ENCODE data around the gene ANO3. TPM values are rescaled to one million over a fixed set of nuclear protein-coding genes. Genes with fewer than 3 reads are reported as not detected.

ANO3 gene
- total and polyA plus RNA-seq, 2 of the 4 experiments (the other 2 are of a cell fraction), result 0.02 to 0.18 TPM

DNA sequence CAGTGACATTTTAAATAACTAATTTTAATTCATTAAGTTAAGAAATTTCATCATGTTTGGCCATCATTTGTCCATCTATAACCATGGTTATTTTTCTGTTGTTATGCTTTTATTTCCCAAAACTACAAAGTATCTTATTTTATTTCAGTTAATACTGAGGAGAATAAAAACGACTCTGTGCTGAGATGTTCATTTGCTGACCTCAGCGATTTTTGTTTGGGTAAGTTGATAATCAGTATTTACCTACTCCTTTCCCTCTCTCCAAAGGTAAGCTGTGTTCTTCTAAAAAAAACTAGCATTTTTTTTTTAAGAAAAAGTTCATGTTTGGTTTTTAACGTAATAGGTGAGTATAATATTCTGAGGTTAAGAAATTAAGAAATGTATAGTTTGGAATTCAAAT, 111.7 kb downstream of the ANO3 start:
- Histone ChIP-seq H3K56ac (ENCODE audit: extremely low read depth, insufficient read depth, low read length) (no peak overlapping the region), H3K9me1 (ENCODE audit: insufficient read depth, low read length) (no peaks in the 10 kb centered on the region), H3K4ac (ENCODE audit: low read depth, low read length) (no peak overlapping the region), H2AK5ac (ENCODE audit: low read depth, low read length) (no peak overlapping the region), H3K27ac (ENCODE audit: insufficient read depth, low read length) (no peak overlapping the region), H3K23ac (ENCODE audit: low read depth, low read length) (no peak overlapping the region), H3K4me2 (ENCODE audit: low read depth, low read length) (no peak overlapping the region), H3K18ac (ENCODE audit: low read depth, low read length) (no peak overlapping the region), H2AK9ac (replicated peaks; ENCODE audit: low read depth, low read length, poor library complexity) (no peak overlapping the region), H2BK5ac (ENCODE audit: low read depth, low read length, poor library complexity, severe bottlenecking) (no peak overlapping the region), H4K20me1 (ENCODE audit: insufficient read depth, low read length) (no peaks in the 10 kb centered on the region), H3K14ac (replicated peaks; ENCODE audit: low read depth, low read length) (no peak overlapping the region), H3K27me3 (ENCODE audit: control insufficient read depth, insufficient read depth, low read length) (no peaks in the 10 kb centered on the region), H2BK20ac (ENCODE audit: low read depth, low read length) (no peak overlapping the region), H3K4me1 (ENCODE audit: control insufficient read depth, insufficient read depth, low read length) (no peaks in the 10 kb centered on the region), H3K9me3 (ENCODE audit: control insufficient read depth, insufficient read depth, low read length) (no peaks in the 10 kb centered on the region), H3K9ac (ENCODE audit: low read depth, low read length) (no peak overlapping the region), H2BK15ac (ENCODE audit: low read depth, low read length) (no peak overlapping the region), H2BK120ac (ENCODE audit: low read depth, low read length) (no peak overlapping the region), H4K5ac (ENCODE audit: low read depth, low read length) (no peak overlapping the region), H3K79me1 (ENCODE audit: low read depth in 1 of 2, low read length in 2 of 2) (no peaks in the 10 kb centered on the region), H4K91ac (ENCODE audit: insufficient read depth, low read depth, low read length) (no peak overlapping the region), H3K36me3 (ENCODE audit: control insufficient read depth, insufficient read depth, low read length) (no peaks in the 10 kb centered on the region), H4K8ac (ENCODE audit: low read depth in 2 of 2, low read length in 2 of 2) (no peak overlapping the region), H3K4me3 (ENCODE audit: insufficient read depth, low read depth, low read length) (no peak overlapping the region), H2AFZ (replicated peaks; ENCODE audit: low read length, poor library complexity) (no peak overlapping the region)
- dilution Hi-C loops (cut with HindIII; ENCODE audit: low sequenced_read_pairs, unreplicated experiment), result no loop called here
- intact Hi-C loops (cut with micrococcal nuclease), result no loop called here
- DNase-seq (no peak), ATAC-seq (ENCODE audit: low read depth) (no peak)
- in situ Hi-C loops (cut with MboI; ENCODE audit: low sequenced_read_pairs), result no loop called here
- BruUV-seq (replicated peaks), result no TSS peak
- TF ChIP-seq, protein P1, sequence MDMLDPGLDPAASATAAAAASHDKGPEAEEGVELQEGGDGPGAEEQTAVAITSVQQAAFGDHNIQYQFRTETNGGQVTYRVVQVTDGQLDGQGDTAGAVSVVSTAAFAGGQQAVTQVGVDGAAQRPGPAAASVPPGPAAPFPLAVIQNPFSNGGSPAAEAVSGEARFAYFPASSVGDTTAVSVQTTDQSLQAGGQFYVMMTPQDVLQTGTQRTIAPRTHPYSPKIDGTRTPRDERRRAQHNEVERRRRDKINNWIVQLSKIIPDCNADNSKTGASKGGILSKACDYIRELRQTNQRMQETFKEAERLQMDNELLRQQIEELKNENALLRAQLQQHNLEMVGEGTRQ (IDR thresholded peaks at IDR 0.05; ENCODE audit: low read depth, low read length), result no peak
- TF ChIP-seq MXI1 (IDR thresholded peaks at IDR 0.05; ENCODE audit: borderline replicate concordance, low read depth, low read length) (no peak), MAFK (IDR thresholded peaks at IDR 0.05; ENCODE audit: low read depth, low read length) (peak; percentile 99)
- TF ChIP-seq, protein P2, sequence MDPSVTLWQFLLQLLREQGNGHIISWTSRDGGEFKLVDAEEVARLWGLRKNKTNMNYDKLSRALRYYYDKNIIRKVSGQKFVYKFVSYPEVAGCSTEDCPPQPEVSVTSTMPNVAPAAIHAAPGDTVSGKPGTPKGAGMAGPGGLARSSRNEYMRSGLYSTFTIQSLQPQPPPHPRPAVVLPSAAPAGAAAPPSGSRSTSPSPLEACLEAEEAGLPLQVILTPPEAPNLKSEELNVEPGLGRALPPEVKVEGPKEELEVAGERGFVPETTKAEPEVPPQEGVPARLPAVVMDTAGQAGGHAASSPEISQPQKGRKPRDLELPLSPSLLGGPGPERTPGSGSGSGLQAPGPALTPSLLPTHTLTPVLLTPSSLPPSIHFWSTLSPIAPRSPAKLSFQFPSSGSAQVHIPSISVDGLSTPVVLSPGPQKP (IDR thresholded peaks at IDR 0.05; ENCODE audit: borderline replicate concordance, low read depth, low read length), result no peak
- CTCF ChIA-PET, result no interaction called here
- POLR2A ChIA-PET (ENCODE audit: unreplicated experiment), result no interaction called here
- WGBS, 2 experiments (ENCODE audit: extremely low coverage in 2 of 2, insufficient read length in 1 of 2), result 0% methylated on average over 1 of the region's 3 CpGs; no CpG with 5 or more reads in 1 of the 2 experiments
